ENCODE measurements around the gene PEX16.

The PEX16 gene

GRCh38 chr11:45877221-45877620, 40.5 kb downstream of the PEX16 start:
- no peak overlapping the region for H3K4me3 ChIP-seq (ENCODE audit: low read depth, low read length)
- DNase-seq (ENCODE audit: low read depth) = no peak
- TF ChIP-seq, protein P1, sequence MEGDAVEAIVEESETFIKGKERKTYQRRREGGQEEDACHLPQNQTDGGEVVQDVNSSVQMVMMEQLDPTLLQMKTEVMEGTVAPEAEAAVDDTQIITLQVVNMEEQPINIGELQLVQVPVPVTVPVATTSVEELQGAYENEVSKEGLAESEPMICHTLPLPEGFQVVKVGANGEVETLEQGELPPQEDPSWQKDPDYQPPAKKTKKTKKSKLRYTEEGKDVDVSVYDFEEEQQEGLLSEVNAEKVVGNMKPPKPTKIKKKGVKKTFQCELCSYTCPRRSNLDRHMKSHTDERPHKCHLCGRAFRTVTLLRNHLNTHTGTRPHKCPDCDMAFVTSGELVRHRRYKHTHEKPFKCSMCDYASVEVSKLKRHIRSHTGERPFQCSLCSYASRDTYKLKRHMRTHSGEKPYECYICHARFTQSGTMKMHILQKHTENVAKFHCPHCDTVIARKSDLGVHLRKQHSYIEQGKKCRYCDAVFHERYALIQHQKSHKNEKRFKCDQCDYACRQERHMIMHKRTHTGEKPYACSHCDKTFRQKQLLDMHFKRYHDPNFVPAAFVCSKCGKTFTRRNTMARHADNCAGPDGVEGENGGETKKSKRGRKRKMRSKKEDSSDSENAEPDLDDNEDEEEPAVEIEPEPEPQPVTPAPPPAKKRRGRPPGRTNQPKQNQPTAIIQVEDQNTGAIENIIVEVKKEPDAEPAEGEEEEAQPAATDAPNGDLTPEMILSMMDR (IDR thresholded peaks at IDR 0.05; ENCODE audit: low read depth, low read length, missing control alignments) = no peak

- TF ChIP-seq, protein P1 (IDR thresholded peaks at IDR 0.05; ENCODE audit: low read depth, low read length, missing control alignments) = no peak
- no peak for DNase-seq (ENCODE audit: low read depth)
- H3K4me3 ChIP-seq (ENCODE audit: low read depth, low read length) = no peak overlapping the region
Measured at GRCh38 chr11:45876401-45876800, 41.3 kb downstream of the PEX16 start.

DNA sequence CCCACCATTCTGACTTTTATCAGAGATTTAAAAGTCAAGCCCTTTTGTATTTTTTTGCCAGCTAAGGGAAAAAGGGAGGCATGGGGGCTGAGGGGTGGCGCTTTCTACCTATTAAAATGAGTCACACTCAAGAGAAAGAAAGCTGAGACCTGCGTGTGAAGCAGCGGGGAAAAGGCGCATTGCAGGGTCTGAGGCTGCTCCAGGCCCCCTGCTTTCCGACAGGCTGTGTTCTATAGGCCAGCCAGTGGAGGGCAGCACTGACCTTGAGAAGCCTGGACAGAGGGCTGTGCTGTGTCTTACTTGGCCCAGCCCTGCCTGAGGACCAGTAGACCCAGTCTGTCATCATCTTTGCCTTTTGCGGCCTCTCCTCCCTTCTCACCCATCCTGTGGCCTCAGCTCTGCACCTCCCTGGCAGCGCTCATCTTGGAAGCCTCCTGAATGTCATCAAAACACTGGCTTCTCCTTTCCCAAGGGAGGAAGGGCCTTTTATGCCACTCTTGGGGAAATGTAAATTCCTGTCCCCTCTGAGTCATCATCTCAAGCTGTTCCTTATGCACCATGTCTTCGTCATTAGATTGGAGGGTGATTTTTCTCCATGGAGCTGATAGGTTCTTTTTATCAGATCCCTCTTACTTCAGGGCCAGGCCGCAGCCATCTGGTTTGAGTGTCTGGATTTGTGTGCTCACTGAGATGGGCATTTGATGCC, 44.9 kb downstream of the PEX16 start:
- DNase-seq (ENCODE audit: low read depth) = no peak
- no peak overlapping the region for H3K4me3 ChIP-seq (ENCODE audit: low read depth, low read length)
- TF ChIP-seq, protein P1 (IDR thresholded peaks at IDR 0.05; ENCODE audit: low read depth, low read length, missing control alignments) = peak; percentile 64

- DNase-seq (ENCODE audit: low read depth) = no peak
- no peak overlapping the region for H3K4me3 ChIP-seq (ENCODE audit: low read depth, low read length)
- TF ChIP-seq, protein P1 (IDR thresholded peaks at IDR 0.05; ENCODE audit: low read depth, low read length, missing control alignments) = no peak
Measured at GRCh38 chr11:45871638-45872037, 46.0 kb downstream of the PEX16 start.

GRCh38 chr11:45870706-45871105, 47.0 kb downstream of the PEX16 start:
- TF ChIP-seq, protein P1 (IDR thresholded peaks at IDR 0.05; ENCODE audit: low read depth, low read length, missing control alignments) = no peak
- no peak overlapping the region for H3K4me3 ChIP-seq (ENCODE audit: low read depth, low read length)
- no peak for DNase-seq (ENCODE audit: low read depth)

GRCh38 chr11:45869551-45869950, 48.1 kb downstream of the PEX16 start:
- no peak for DNase-seq (ENCODE audit: low read depth)
- no peak overlapping the region for H3K4me3 ChIP-seq (ENCODE audit: low read depth, low read length)
- TF ChIP-seq, protein P1 (IDR thresholded peaks at IDR 0.05; ENCODE audit: low read depth, low read length, missing control alignments) = no peak

DNA sequence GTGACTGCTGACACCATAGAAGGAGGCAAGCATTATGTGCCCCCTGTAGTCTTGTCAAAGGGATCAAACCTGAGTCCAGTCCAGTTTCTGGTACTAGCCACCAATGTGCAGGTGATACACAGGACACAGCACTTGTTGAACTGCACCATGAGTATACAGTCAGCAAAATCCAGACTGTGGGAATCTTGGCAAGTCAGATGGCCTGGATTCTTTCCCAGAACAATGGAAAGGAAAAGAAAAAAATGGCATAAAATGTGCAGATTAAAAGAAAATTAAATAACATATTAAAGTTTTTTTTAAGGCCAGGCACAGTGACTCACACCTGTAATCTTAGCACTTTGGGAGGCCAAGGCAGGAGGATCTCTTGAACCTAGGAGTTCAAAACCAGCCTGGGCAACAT, 53.6 kb downstream of the PEX16 start:
- no peak overlapping the region for H3K4me3 ChIP-seq (ENCODE audit: low read depth, low read length)
- no peak for DNase-seq (ENCODE audit: low read depth)
- TF ChIP-seq, protein P1 (IDR thresholded peaks at IDR 0.05; ENCODE audit: low read depth, low read length, missing control alignments) = no peak

Data from GM12864 (cell line).